GM19397 (cell line): ENCODE measurements around the gene CWH43.
"Not testable (repeated sequence)": the region's sequence is repeated elsewhere in the genome, so short reads cannot be mapped to it uniquely, and the experiment has no call there.

Experiments
- ATAC-seq: cut with Tn5 transposase; IDR thresholded peaks from one replicate; pipeline ENCODE4 v1.9.1; 2021; ENCODE audit warnings: mild to moderate bottlenecking, moderate library complexity; ENCODE audit not compliant: unreplicated experiment

Gene CWH43

DNA sequence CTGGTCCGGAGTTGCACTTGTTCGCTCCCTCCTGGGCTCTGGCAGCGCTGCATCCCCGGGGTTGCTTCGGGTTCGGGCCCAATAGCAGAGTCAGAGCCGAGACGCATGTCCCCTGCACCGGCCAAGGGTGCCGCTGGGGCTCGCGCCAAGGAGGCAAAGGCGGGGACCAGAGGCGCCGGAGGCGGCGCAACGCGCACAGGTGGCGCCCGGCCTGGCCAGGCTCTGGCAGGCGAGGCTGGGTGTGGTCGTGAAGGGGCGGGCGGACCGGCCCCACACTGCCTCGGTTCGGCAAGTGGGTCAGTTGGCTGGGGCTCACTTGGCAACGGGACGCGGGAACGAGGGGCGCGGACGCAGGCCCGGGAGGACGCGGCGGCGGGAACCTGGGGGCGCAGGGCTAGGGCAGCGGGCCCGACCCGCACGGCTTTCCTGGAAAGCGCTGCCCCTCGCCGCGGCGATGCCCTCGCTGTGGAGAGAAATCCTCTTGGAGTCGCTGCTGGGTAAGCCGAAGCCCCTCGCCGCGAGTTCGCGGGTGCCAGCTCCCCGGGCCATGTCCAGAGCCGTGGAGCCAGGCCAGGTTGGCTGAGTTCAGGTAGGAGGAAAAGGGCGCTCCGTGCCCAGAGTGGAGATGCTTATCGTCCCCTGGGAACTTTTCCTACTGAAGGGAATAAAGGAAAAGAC is at the start of gene CWH43:
CWH43 (plus strand) TSS at position 300 of the 678 bp plus-strand sequence; CDS start at position 455, 155 bp downstream.
- no peak for ATAC-seq

DNA sequence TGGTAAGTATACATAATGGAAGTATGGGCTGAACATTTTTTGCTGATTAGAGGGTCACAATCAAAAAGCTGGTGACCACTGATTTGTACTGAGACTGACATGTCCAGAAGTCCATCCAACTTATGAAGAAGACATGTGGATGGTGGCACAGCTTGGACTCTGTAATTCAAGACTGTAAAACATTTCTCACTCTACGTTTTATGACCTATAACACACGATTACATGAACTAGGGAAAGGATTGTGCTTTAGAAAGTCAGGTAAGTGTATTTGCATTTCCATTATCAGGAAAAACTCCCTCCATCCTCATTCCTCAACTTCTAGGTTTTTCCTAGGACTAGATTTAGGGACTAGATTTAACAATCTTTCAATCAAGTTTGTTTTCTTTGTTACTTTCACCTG is 49.0 kb upstream of the CWH43 start:
- no peak for ATAC-seq

DNA sequence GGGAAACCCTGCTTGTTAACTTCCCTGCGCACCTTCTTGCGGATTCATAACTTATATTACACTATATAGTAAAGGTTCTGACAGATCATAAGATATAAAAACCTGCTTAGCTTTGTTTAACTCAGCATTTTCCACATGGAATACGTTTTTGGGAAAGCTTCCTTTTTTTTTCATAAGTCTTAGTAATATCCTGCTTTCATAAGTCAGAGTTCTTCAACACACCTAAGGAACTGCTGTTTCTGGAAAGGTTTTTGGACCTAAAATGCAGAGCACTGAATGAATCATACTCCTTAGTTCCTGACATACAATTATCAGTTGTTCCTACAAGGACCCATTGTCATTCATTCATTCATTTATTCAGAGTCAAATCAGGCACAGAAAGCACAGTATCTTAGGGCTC is 47.2 kb upstream of the CWH43 start:
- ATAC-seq: no peak

DNA sequence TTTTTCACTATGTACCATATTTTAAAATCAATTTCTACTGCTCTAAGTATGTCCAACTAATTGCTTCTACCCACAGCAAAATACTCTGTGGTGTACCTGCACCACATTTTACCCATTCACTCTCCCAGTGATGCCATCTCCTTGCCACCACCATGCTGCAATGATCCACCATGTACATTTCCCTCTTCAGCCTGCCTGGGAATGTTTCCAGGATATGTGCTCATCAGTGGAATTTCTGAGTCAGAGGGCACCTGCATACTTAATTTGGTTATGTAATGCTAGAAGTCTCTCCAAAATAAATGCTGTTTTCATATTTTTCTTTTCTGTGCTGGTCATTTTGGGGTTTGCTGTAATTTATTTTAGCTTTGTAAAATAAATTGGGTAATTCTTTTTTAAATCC is 46.3 kb upstream of the CWH43 start:
- no peak for ATAC-seq

DNA sequence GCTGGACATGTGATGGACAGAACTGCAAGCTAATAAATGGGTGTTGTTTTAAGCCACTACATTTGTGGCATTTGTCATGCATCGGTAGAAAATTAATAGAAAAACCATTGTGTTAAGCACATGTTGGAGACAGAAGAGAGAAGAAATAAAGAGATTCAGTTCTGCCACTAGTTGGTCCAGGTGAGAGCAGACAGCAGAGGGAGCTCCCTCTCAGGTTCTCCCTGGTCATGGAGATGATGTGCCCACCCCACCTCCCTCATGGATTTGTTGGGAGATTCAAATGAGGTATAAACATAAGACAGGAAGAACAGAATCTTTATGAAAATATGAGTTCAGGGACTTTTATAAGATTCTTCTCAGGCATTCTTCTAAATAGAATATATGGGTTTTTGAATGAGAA is 42.7 kb upstream of the CWH43 start:
- no peak for ATAC-seq

DNA sequence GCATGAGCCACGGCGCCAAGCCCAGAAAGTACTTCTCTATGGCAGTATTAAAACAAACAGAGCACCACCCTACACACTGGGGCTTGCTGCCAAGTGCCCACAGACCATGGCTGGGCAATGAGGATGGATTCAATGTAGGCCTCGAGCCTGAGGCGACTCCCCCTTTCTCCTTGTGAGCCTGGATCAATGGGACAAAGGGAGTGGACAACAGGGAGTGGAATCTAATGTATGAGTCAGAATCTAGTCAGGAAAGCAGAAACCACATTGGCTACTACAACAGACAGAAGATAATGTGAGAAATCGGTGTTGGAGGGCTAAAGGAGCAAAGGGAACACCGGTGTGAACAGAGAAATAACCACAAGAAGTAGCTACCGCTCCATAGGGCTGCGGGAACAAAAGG is 41.8 kb upstream of the CWH43 start:
- ATAC-seq: no peak

DNA sequence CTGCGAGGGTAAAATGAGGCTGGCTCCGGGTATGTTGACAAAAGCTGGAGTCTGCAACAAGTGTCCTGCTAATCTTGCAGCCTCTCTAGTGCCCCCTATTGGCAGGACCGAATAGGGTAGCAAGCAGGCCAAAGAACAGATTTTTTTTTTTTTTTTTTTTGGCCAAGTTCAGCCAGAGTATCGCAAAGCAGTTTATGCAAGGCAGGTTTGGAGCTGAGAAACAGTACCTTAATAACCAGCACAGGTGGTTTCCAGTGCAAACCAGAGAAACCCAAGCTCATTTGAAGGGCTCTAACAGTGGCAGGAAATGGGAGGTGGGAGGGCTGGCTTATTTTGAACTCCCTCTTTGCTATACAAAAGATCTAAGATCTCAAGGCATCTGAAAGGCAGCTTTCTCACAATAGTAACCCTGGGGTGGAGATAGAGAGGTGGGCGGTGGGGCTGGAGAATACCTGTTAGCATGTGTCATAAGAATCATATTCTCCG is 41.3 kb upstream of the CWH43 start:
- no peak for ATAC-seq

DNA sequence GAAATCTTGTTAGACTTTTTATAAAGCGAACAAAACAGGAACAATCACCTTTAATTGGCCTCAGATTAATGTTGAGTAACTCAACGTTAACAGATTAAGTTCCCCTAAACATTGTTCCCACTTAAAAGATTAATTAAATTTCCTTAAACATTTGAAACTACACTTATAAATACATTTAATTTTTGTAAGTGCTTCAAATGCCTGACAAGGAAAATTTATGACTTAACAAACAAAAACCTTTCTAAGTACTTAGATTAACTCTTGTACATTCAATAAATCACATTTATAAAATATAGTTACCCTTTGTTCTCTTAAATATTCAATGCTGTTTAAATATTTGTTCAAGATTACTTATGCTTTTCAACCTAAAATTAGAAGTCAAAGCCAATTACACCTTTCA is 40.1 kb upstream of the CWH43 start:
- ATAC-seq: no peak

DNA sequence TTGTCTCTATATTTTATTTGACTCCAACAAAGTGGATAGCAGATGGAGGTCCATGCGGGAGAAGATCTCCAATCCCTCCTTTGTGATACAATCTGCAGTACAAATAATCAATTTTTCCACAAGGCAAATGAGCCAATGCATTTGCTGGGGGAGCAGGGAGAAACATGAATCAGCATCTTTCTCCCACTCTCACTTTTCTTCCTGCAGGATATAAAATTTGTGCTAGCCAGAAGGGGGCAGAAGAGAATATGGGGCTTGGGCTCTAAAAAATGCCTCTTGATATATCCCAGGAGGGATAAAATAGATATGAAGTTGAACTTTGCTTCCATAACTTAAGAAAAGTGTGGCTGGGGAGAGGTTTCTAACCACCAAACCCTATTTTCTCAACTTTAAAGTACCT is 38.3 kb upstream of the CWH43 start:
- no peak for ATAC-seq

DNA sequence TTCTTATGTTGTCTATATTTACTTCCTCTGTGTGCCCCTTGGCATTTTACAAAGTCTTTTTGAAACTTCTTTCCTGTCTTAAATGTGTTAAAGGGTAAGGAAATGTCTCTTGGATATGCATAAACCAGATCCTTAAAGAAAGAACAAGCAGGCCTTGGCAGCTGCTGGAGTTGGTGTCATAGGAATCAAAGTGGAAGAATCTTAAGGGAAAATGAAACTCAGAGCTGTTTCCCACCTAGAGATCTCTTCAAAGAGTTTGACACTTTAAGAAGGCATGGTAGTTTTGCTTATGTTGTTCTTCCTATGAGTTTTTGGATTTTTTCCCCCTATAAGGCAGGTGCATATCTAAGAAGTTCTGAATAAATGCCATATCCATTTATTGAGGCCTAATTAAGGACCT is 37.0 kb upstream of the CWH43 start:
- no peak for ATAC-seq

DNA sequence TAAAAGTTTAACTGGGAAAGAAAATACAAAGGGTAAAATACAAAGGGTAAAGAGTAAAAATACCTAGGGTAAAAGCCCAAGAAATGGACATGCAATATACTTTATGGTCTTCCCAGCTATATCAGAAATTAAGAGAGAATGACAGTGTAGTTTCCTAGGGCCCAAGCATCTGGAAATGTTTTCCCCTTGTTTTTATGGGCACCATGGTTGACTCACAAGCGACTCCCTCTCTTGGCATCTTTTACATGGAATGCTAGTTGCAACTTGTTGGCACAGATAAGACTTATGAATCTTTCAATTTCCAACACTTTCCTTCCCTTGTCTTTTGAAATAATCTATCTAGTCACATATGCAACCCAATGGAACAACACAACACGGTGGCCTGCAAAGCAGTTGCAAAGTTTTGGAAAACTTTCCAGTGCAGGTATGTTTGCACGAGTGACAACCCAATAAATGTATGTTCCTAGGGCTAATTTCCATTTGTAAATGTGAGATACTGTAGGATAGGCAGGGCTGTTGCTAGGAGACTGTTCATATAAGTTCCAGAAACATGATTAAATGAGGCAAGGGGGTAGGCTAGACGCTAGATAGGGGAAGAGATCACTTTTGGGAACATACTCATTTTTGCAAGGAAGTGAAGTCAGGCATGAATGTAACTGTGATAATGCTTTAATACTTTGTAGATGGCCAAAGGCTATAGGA is 36.4 kb upstream of the CWH43 start:
- no peak for ATAC-seq

DNA sequence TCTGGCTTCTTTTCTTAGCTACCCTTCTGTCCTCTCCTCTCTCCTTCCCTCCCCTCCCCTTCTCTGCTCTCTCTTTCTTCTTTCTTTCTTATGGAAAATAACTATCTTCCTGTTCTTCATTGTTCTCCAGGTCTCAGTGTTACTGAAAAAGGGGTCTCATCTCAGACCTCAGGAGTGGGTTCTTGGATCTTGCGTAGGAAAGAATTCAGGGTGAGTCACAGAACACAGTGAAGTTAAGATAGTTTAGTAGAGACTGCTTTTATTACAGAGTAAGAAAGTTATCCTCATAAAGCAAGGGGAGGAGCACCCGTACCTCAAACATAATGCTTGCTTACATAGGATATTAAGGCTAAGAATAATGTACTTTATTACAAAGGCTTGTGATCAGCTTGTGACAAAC is 31.8 kb upstream of the CWH43 start:
- no peak for ATAC-seq

DNA sequence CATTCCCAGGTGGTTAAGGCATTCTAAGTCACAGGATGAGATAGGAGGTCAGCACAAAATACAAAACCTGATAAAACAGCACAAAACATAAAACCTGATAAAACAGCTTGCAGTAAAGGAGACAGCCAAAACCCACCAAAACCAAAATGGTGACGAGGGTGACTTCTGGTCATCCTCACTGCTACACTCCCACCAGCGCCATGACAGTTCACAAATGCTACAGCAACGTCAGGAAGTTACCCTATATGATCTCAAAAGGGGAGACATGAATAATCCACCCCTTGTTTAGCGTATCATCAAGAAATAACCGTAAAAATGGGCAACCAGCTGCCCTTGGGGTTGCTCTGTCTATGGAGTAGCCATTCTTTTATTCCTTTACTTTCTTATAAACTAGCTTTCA is 28.7 kb upstream of the CWH43 start:
- ATAC-seq: not testable (repeated sequence)

DNA sequence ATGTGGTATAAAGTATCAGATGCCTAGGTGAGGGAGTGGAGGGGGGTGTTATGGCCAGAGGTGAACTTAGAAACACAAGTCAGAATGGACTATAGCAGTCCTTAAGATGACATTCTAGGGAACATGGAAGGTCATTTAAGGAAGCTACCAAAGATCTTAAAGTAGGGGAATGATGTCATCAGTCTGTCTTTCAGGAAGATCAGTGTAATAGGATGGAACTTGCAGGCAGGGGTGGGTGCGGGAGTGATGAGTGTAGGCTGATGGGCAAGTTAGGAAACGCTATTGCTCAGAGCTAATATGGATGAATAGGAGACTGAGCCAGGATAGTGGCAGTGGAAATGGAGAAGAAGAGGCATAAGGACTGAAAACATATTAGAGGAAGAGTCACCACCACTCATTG is 27.5 kb upstream of the CWH43 start:
- ATAC-seq: no peak

DNA sequence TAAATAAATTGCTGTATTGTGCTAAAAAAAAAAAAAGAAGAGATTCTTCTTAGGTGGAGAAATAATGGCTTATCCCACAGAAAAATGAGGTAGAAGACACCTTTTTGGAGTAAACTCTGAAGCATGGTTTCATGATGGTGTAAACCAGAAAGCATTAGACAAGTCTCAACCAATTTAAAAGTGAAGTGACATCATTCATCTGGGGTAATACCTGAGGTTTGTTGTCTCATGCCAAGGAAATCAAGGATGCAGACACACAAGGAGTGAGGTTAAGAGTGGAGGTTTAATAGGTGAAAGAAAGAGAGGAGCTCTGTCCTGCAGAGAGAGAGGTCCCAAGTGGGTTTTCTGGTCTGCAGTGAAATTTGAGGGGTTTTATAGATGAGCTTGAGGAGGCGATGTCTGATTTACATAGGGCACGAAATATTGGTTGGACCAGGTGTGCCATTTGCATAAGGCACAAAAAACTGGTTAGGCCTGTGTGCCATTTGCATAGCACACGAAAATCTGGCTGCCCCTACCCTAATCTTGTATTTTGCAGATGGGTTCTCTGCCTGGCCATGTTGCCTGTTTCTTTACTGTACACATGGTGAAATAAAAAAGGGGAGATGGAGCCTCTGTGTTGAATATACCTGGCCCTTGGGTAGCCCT is 25.0 kb upstream of the CWH43 start:
- ATAC-seq: no peak

DNA sequence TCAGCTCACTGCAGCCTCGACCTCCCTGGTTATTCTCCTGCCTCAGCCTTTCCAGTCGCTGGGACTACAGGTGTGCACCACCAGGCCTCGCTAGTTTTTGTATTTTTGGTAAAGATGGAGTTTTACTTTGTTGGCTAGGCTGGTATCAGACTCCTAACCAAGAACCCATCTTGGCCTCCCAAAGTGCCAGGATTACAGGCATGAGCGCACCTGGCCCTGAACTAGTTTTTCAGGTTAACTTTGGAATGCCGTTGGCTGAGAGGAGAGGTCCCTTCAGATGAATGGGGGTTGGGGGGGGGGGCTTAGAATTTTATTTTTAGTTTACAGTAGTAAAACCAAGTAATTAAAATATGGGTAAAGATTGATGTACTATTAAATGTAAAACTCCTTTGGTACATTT is 23.4 kb upstream of the CWH43 start:
- ATAC-seq: no peak

DNA sequence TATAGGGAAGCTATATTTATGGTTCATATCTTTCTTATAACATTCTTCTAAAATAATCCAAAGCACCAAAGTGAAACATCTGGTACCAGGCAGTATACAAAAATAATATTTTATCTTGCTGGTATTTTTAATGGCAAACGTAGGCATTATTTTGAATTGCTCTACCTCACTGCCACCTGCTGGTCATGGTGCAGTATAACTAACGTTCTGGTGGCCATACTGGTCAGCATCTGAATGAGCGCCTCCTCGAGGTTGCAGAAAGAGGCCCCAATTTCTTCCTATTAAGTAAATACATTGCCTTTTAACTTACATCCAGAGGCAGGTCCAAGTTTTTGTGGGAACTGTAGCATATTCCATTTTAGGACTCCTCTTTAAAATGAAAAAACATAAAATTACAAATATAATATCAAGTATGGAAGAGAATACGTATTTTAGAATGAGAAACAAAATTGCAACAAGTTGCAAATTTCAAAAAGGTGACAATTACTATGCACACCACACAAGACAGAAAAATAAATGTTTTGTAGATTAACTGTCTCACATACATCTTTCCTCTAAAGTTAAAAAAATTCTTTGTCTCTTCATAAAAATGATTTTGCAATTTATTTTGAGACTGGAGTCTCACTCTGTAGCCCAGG is 22.9 kb upstream of the CWH43 start:
- ATAC-seq: peak; percentile 84

DNA sequence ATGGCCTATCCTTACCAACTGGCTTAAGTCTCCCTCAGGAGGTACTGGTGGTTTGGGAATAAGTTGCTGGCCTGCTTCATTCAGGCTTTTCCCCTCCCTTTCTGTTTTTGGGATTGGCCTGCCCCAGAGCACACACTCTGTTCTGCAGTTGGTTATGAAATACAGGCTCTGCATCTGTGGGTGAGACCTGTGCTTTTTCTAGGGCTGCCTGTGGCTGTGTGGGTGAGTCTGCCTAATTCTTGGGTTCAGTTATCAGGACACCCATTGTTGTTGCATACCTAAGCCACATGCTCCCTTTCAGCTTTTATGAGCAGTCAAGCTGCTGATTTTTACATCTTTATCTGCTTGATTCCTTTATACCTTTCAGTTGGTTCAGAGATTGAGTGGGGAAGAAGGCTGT is 19.0 kb upstream of the CWH43 start:
- no peak for ATAC-seq

DNA sequence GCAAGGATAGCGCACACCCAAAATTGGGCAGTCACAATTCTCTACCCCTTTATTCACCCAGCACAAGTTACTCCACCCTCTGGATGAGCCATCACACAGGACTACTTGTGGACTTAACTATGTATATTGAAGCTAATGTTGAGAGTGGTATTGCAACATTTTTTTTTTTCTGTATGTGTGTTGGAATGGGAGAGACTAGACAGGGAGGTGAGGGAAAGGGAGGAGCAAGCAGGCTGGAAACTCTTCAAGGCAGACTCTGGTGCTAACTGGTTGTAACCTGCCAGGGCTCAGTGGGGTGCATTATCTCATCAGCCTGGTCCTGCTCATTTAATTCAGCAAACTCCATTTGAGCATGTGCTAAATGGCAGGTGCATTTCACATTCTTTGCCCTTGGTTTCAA is 18.4 kb upstream of the CWH43 start:
- no peak for ATAC-seq

DNA sequence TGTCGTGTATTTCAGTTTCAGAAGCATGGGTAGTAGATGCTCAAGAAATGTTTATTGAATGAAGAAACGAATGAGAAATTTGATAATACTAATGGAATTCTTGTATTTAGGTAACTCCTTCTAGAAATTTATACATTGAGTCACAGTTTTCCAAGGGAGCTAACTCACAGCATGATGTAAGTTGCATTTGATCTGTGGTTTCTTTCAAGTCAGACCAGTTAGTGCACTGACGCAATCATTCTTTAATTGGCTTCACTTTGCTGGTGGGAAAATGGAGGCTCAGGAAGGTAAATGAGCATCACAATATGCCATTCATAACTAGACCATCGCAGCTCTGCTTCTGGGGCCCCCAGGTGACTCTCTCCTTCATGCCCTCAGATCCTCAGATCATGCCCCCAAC is 17.3 kb upstream of the CWH43 start:
- ATAC-seq: no peak

DNA sequence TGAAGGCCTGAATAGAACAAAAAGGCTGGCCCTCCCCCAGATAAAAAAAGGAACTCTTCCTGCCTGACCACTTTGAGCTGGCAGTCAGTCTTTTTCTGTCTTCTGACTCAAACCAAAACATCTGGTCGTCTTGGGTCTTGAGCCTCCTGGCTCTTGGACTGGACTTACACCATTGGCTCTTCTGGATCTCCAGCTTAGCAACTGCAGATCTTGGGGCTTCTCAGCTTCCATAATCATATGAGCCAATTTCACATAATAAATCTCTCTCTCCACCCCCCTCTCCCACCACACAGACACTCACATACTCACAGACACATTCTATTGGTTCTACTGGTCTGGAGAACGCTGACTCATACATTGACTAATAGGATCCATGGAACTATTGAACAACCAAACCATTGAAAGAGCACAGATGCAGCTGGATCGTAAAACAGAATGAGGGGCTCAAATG is 15.6 kb upstream of the CWH43 start:
- no peak for ATAC-seq
